GM10847 (cell line): ENCODE measurements around the gene TMTC1.

Experiments
- POLR2A ChIP-seq: IDR thresholded peaks from 2 replicates; pipeline ENCODE4 v1.6.1; 2011; ENCODE audit not compliant: insufficient read length; ENCODE audit errors: extremely low read depth

TMTC1 gene

GRCh38 chr12:29682088-29682487 is 101.7 kb downstream of the TMTC1 start:
- no peak for TF ChIP-seq POLR2A

DNA sequence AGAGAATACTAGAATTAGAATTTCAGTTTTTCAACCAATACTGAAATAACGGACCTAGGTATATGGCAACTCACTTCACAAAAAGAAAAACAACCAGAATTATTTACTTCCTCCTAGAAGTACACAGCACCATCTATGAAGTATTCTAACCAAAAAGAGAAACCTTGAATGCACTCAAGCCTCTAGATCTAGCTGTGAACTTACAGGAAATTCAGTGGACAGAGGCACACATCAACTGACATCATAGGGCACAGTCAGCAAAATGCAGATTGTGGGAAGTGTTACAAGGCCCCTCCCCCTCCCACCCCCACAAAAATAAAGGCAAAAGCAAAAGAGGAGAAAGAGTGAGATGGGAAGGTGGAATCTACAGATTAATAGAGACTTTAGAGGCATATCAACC is 102.4 kb downstream of the TMTC1 start:
- no peak for TF ChIP-seq POLR2A

- no peak for TF ChIP-seq POLR2A
These were observed 107.1 kb downstream of the TMTC1 start for GRCh38 chr12:29676676-29677075.

- TF ChIP-seq POLR2A: no peak
These were observed 109.3 kb downstream of the TMTC1 start for GRCh38 chr12:29674463-29674862.

DNA sequence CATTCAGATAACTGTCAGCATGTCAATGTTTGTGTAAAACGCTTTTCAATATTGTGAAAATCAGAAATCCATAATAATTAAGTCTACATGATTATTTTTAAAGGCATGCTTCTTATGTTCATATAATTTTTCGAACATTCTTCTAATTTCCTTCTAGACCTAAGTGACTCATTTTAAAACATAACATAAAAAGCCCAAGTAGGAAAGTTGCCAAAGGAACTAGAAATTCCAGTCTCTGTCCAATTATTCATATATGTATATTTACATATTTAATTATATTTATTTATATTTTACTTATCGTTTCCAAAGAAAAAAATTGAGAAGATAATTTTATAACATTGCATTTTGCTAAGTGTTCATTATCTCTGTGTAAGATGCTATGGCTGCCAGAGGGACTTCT is 110.4 kb downstream of the TMTC1 start:
- TF ChIP-seq POLR2A: no peak

- no peak for TF ChIP-seq POLR2A
These were observed 111.2 kb downstream of the TMTC1 start for GRCh38 chr12:29672580-29672979.

DNA sequence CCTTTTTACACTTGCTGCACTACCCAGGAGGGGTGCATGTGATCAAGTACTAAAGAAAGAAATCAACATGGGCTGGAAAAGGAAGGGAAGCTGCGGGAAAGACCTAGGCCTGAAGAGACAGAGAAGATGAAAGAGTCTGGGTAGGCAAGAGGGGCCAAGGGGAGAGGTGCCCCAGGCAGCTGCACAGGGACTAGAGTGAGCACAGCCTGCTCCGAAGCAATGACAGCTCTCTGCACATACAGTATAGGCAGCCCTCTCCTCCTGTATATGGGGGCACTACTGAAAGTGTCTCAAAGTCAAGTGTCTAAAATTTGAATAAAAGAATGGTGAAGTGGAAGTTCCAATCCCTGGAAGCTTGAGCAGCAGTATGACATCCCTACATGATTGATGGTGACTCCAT is 112.0 kb downstream of the TMTC1 start:
- TF ChIP-seq POLR2A: no peak

GRCh38 chr12:29667011-29667410 is 116.7 kb downstream of the TMTC1 start:
- TF ChIP-seq POLR2A: no peak

- TF ChIP-seq POLR2A: no peak
These were observed 118.6 kb downstream of the TMTC1 start for GRCh38 chr12:29665107-29665506.

- TF ChIP-seq POLR2A: no peak
These were observed 120.9 kb downstream of the TMTC1 start for GRCh38 chr12:29662734-29663323.

DNA sequence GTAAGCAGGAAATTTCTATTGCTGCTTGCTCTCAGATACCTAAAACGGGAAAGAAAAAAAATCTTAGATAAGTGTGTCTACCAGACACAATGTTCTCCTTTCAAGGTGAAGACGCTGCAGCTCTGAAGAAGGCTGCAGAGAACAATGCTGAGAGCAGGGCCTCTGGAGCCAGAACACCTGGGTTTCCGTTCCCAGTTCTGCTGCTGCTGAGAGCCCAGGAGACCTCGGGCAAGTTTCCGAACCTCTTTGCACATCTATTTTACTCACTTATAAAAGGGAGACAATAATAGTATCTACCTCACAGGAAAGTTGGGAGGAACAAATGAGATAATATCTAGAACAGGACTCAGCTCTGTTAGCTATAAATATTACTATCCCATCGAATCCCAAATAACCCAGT is 122.9 kb downstream of the TMTC1 start:
- no peak for TF ChIP-seq POLR2A

DNA sequence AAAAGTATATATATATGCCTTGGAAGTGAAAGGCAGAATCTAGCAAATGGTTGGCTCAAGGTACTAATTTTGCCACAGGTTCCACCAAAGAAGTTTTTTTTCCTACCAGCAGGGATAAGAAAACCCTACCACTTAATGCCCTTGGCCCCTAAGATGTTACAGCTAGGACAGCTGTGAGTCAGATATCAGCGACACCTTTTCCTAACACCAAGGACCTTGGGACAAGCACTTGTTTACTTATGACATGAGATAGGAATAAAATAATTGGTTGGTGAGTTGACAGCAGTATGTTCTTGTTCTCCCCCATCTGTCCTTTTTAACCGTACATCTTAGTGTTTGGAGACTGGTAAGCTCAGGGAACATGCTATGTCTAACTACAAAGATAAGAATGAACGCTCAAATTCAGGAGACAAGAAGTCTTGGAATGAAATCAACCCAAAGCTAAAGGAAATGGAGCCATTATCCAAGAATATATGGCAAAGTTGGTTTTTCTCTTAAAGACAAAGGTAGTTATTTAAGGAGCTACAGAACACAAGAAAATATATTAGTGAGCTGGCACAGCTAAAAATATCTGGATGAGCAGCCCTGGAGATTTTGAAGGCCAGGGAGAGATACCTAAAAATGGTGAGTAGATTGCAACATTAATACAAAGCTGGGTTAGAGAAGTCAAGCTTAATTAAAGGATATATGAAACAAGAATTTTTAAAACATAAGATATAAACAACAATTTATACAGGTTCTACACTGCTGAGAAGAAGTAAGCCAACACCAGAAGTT is 126.8 kb downstream of the TMTC1 start:
- no peak for TF ChIP-seq POLR2A

- no peak for TF ChIP-seq POLR2A
These were observed 127.9 kb downstream of the TMTC1 start for GRCh38 chr12:29655861-29656260.

GRCh38 chr12:29653286-29653685 is 130.5 kb downstream of the TMTC1 start:
- TF ChIP-seq POLR2A: no peak

DNA sequence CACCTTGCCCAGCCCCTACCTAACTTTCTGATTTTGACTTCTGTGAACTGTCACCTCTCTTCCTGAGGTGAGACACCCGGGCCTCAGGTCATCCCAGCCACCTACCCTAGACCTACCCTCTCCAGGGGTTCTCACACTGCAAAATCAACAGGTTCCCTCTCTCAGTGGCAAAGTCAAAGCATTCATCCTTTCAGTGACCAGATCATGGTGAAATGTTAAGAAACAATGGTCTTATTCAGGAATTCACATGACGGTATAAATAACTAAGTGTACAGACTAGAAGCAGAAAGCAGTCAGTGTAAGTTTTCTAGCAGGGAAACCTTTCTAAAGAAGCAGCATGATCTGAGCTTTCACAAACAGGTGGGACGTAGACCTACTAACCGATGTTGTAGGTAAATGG is 133.4 kb downstream of the TMTC1 start:
- TF ChIP-seq POLR2A: no peak

DNA sequence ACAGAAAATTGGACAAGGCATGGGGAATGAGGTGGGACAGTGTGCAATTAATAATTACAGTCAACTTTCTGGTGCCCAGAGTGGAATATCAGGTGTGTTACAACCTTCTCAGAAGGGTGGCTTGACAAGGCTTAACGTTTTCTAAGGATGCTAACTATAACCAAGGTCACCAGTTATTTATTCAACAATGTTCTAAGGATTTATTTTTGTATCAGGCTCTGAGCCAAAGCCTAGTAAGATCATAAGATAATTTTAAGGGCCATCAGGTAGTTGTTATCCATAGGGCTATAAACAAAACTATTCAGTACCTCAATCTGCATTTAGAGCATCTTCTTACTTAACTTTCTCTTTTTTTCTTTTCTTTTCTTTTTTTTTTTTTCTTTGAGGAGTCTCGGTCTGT is 134.0 kb downstream of the TMTC1 start:
- no peak for TF ChIP-seq POLR2A

DNA sequence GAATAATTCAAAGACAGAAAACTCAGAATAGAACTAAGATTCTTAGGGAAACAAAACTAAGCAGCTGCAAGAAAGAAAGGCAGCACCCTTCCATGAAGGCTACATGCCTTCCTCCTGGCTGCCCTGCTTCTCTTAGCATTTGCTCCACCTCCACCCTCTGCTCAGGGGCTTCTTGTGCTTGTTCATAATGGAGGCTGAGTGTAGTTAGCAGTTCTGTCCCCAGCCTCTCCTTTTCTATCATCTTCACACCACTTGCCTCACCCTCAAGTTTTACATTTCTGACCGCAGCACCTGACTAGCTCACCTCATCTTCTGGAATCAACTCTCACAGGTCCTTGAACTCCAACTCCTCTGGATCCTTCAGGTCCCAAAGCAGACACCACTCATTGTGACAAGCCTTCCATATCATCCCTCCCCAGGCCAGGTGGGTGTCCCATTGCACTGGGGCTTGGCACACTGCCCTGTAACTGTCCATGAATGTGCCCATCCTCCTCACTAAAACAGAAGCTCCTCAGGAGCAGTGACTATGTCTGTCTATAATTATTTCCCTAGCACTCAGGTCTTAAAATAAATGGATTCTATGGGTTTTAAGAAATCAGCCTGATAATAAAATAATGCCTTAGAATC is 139.1 kb downstream of the TMTC1 start:
- no peak for TF ChIP-seq POLR2A
